Measurements from ENCODE around the gene FBXL2. TPM values are rescaled to one million over a fixed set of nuclear protein-coding genes. Genes with fewer than 3 reads are reported as not detected.

FBXL2 gene
- total RNA-seq, 1 experiment from 2014 or later: 7.2 TPM

DNA sequence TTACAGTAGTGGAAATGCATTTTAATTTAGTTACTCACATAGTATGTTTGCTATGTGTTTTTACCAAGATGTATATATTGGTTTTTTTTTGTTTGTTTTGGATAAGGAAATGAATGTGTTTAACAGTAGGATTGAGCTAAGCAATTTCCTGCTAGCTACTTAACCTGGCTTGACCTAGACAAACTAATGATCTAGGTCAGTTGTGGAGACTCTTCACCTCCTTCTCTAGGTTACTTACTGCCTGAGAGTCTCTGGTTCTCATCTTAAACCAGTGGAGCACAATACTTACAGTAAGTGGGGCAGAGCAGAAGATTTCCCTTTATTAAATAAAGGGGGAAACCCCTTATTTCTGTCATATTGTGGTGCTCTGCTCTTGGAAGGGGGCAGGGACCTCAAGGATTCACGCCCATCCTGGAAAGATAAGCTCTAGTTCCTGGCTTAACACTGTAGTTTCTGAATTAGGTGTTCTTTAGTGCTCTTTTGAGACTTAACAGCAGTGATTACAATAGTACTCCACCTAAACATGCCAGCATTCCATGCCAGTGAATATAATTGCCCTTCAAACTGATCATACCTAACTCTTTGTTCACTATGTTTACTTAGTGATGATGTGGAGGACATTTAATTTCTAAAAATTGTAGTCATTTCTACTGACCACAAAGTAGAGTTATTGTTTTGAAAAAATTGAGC is 83.0 kb downstream of the FBXL2 start:
- H3K27ac ChIP-seq (ENCODE audit: low read length): peak overlapping the region; percentile 97
- TF ChIP-seq, protein P1, sequence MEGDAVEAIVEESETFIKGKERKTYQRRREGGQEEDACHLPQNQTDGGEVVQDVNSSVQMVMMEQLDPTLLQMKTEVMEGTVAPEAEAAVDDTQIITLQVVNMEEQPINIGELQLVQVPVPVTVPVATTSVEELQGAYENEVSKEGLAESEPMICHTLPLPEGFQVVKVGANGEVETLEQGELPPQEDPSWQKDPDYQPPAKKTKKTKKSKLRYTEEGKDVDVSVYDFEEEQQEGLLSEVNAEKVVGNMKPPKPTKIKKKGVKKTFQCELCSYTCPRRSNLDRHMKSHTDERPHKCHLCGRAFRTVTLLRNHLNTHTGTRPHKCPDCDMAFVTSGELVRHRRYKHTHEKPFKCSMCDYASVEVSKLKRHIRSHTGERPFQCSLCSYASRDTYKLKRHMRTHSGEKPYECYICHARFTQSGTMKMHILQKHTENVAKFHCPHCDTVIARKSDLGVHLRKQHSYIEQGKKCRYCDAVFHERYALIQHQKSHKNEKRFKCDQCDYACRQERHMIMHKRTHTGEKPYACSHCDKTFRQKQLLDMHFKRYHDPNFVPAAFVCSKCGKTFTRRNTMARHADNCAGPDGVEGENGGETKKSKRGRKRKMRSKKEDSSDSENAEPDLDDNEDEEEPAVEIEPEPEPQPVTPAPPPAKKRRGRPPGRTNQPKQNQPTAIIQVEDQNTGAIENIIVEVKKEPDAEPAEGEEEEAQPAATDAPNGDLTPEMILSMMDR (conservative IDR thresholded peaks at IDR 0.05; ENCODE audit: low read depth, low read length): no peak
- TF ChIP-seq EZH2phosphoT487 (IDR thresholded peaks at IDR 0.05; ENCODE audit: borderline replicate concordance, low read length) (no peak), EZH2 (IDR thresholded peaks at IDR 0.05; ENCODE audit: low read length, unreplicated experiment) (no peak)
- H3K9ac ChIP-seq (ENCODE audit: low read length): peak overlapping the region; percentile 73
- intact Hi-C loops (cut with micrococcal nuclease): loop anchor here (1.0 kb wide), 1 partner anchor 60 kb away; no protein-coding TSS in a partner anchor
- 0 out of 2 replicates have a peak overlapping the region, but pooled peaks have one; percentile 15 for H2AFZ ChIP-seq (ENCODE audit: low read length)
- peak overlapping the region; percentile 55 for H3K4me3 ChIP-seq (ENCODE audit: low read length)
- no peaks in the 10 kb centered on the region for H3K79me2 ChIP-seq (ENCODE audit: low read length)
- ChIA-PET CTCF (interaction anchor here (0.8 to 2.3 kb wide), 2 partner anchors 13 to 60 kb away, joined by 3 to 10 read pairs; no protein-coding TSS in a partner anchor), POLR2A (ENCODE audit: unreplicated experiment) (interaction anchor here (0.5 to 1.0 kb wide), 2 partner anchors 61 to 68 kb away, joined by 3 to 10 read pairs; no protein-coding TSS in a partner anchor)
- no peaks in the 10 kb centered on the region for H4K20me1 ChIP-seq (ENCODE audit: low read length)
- H3K4me1 ChIP-seq (ENCODE audit: insufficient read depth, low read length): peaks cover 69% of the 10 kb centered on the region
- no peaks in the 10 kb centered on the region for H3F3A ChIP-seq (ENCODE audit: low read length, unreplicated experiment)
- no peaks in the 10 kb centered on the region for H3K27me3 ChIP-seq (ENCODE audit: low read length)
- DNase-seq (peak; percentile 95), ATAC-seq (peak; percentile 89)
- H3K36me3 ChIP-seq (ENCODE audit: low read depth, low read length): no peaks in the 10 kb centered on the region
- BruUV-seq (replicated peaks): TSS peak; percentile 82
- no peaks in the 10 kb centered on the region for H3K9me3 ChIP-seq (ENCODE audit: low read length)
- no peaks in the 10 kb centered on the region for H3K9me2 ChIP-seq (replicated peaks; ENCODE audit: low read length)
- peak overlapping the region; percentile 84 for H3K4me2 ChIP-seq (ENCODE audit: low read length)

DNA sequence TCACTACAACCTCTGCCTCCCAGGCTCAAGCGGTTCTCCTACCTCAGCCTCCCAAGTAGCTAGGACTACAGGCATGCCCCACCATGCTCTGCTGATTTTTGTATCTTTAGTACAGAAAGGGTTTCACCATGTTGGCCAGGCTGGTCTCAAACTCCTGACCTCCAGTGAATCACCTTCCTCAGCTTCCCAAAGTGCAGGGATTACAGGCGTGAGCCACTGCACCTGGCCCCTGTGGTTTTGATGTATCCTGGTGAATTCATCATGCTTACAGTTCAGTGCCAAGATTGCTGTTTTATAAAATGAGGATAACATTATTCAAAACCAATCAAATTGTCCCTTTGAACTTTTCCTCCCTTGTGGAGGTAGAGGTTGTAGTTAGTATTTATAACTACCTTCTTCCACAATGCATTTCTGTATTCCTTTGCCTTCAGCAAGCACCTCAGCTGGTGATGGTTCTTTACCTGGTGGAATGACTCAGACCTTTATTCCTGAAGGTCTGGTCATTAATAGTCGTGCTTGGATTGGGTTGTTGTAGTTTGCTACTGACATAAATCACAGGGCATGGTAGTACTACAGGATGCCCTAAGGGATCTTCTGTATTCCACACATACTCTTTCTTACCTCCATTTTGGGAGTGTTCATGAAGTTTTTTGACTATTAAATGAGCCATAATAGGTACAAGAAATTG is 86.0 kb downstream of the FBXL2 start:
- BruUV-seq (replicated peaks): no TSS peak
- no peak overlapping the region for H3K4me3 ChIP-seq (ENCODE audit: low read length)
- POLR2A ChIA-PET (ENCODE audit: unreplicated experiment): no interaction called here
- no peaks in the 10 kb centered on the region for H4K20me1 ChIP-seq (ENCODE audit: low read length)
- H3K4me2 ChIP-seq (ENCODE audit: low read length): peak overlapping the region; percentile 27; the same call in 1 of the 2 replicates
- peak; percentile 85 for DNase-seq
- H3K27ac ChIP-seq (ENCODE audit: low read length): peak overlapping the region; percentile 39
- H3K4me1 ChIP-seq (ENCODE audit: insufficient read depth, low read length): peaks cover 54% of the 10 kb centered on the region
- ATAC-seq: peak; percentile 4
- H2AFZ ChIP-seq (ENCODE audit: low read length): no peak overlapping the region
- TF ChIP-seq EZH2 (IDR thresholded peaks at IDR 0.05; ENCODE audit: low read length, unreplicated experiment): no peak
- CTCF ChIA-PET: interaction anchor here (1.1 kb wide), 1 partner anchor 10 kb away, joined by 3 read pairs; no protein-coding TSS in a partner anchor
- no peaks in the 10 kb centered on the region for H3K9me2 ChIP-seq (replicated peaks; ENCODE audit: low read length)
- no peaks in the 10 kb centered on the region for H3K79me2 ChIP-seq (ENCODE audit: low read length)
- no peaks in the 10 kb centered on the region for H3K9me3 ChIP-seq (ENCODE audit: low read length)
- no peaks in the 10 kb centered on the region for H3K27me3 ChIP-seq (ENCODE audit: low read length)
- no peak overlapping the region for H3K9ac ChIP-seq (ENCODE audit: low read length)
- intact Hi-C loops (cut with micrococcal nuclease): loop anchor here (2.0 kb wide), 1 partner anchor 152 kb away; no protein-coding TSS in a partner anchor
- no peaks in the 10 kb centered on the region for H3F3A ChIP-seq (ENCODE audit: low read length, unreplicated experiment)
- no peaks in the 10 kb centered on the region for H3K36me3 ChIP-seq (ENCODE audit: low read depth, low read length)

DNA sequence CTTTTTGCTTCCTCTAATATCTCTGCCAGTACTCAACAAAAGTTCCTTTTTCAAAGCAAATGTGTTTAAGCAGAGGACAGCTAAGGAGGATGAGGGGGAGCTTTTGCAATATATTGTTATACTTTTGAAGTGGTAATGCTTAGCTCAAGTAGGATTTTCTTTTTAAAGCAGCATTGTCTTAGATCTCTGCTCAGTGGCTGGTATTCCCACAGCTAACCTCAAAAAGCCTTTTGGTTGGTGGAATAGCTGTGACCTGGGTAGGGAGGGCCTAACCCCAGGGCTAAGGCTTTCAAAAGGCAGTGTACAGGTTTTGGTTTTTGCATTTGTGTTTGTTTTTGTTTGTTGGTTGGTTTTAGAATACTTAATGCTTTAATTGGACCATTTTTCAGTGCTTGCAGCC is 86.8 kb downstream of the FBXL2 start:
- no peaks in the 10 kb centered on the region for H3F3A ChIP-seq (ENCODE audit: low read length, unreplicated experiment)
- no peaks in the 10 kb centered on the region for H3K9me3 ChIP-seq (ENCODE audit: low read length)
- no peaks in the 10 kb centered on the region for H3K9me2 ChIP-seq (replicated peaks; ENCODE audit: low read length)
- H3K27ac ChIP-seq (ENCODE audit: low read length): peak overlapping the region; percentile 39
- intact Hi-C loops (cut with micrococcal nuclease): no loop called here
- no peaks in the 10 kb centered on the region for H3K36me3 ChIP-seq (ENCODE audit: low read depth, low read length)
- POLR2A ChIA-PET (ENCODE audit: unreplicated experiment): no interaction called here
- no peak for ATAC-seq
- no peak for TF ChIP-seq EZH2 (IDR thresholded peaks at IDR 0.05; ENCODE audit: low read length, unreplicated experiment)
- TF ChIP-seq EZH2phosphoT487 (IDR thresholded peaks at IDR 0.05; ENCODE audit: borderline replicate concordance, low read length): no peak
- TF ChIP-seq, protein P1 (conservative IDR thresholded peaks at IDR 0.05; ENCODE audit: low read depth, low read length): no peak
- CTCF ChIA-PET: no interaction called here
- no peaks in the 10 kb centered on the region for H4K20me1 ChIP-seq (ENCODE audit: low read length)
- DNase-seq: no peak
- no peak overlapping the region for H2AFZ ChIP-seq (ENCODE audit: low read length)
- H3K4me2 ChIP-seq (ENCODE audit: low read length): peak overlapping the region; percentile 16; the same call in 1 of the 2 replicates
- no peaks in the 10 kb centered on the region for H3K79me2 ChIP-seq (ENCODE audit: low read length)
- BruUV-seq (replicated peaks): no TSS peak
- H3K9ac ChIP-seq (ENCODE audit: low read length): no peak overlapping the region
- H3K4me3 ChIP-seq (ENCODE audit: low read length): no peak overlapping the region
- H3K4me1 ChIP-seq (ENCODE audit: insufficient read depth, low read length): peaks cover 47% of the 10 kb centered on the region
- H3K27me3 ChIP-seq (ENCODE audit: low read length): no peaks in the 10 kb centered on the region
